ACC112 (cell line): ENCODE measurements around the gene ASAH2.

ENCODE experiments used
- H2AFZ ChIP-seq: fragments of 200-600 bp; sonication (generic); one replicate; pipeline ENCODE4 v1.6.0; 2017; ENCODE audit warnings: antibody characterized with exemption, low read length; ENCODE audit not compliant: unreplicated experiment
- H3K27ac ChIP-seq: fragments of 200-600 bp; sonication (generic); 2 replicates; pipeline ENCODE4 v1.5.1; 2014; ENCODE audit warnings: low read depth, mild to moderate bottlenecking, antibody characterized with exemption, low read length, moderate library complexity
- H3K27me3 ChIP-seq: fragments of 200-600 bp; sonication (generic); 2 replicates; pipeline ENCODE4 v1.6.1; 2014; ENCODE audit warnings: mild to moderate bottlenecking, antibody characterized with exemption, low read length, moderate library complexity, mixed read lengths; ENCODE audit not compliant: insufficient read depth
- H3K36me3 ChIP-seq: fragments of 200-600 bp; sonication (generic); 2 replicates; pipeline ENCODE4 v1.6.1; 2016; ENCODE audit warnings: mild to moderate bottlenecking, antibody characterized with exemption, low read length, moderate library complexity, mixed read lengths; ENCODE audit not compliant: insufficient read depth
- H3K4me1 ChIP-seq: fragments of 200-600 bp; sonication (generic); one replicate; pipeline ENCODE4 v1.6.1; 2016; ENCODE audit warnings: low read length, mixed read lengths; ENCODE audit not compliant: insufficient read depth, unreplicated experiment, control insufficient read depth
- H3K4me3 ChIP-seq: fragments of 200-600 bp; sonication (generic); 2 replicates; pipeline ENCODE4 v1.5.1; 2014; ENCODE audit warnings: mild to moderate bottlenecking, low read depth, low read length
- H3K79me2 ChIP-seq: fragments of 200-600 bp; sonication (generic); one replicate; pipeline ENCODE4 v1.6.0; 2016; ENCODE audit warnings: low read length; ENCODE audit not compliant: control insufficient read depth, unreplicated experiment, insufficient read depth

The ASAH2 gene

DNA sequence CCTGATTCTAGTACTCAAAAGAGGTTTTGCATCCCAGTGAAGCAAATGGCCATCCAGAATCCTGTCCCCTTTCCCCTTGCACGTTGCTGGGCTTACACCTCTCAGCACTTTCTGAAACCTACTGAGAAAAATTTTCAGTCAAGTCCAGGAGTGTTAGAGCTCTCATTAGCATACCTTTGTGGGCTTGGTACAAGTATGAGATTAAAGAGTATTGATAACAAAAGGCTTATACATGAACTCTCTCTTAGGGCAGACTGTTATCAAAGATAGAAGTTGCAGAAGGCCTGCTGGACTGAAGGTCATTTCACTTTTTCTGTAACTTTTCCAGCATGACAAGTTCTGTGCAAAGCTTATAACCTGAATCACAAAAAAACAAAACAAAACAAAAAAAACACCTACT lies at the start of gene ASAH2:
ASAH2 (minus strand) TSS at position 123 of the 400 bp plus-strand sequence. CDS start 2,906 bp downstream, outside the sequence.
- H2AFZ ChIP-seq, result no peak within 1 kb of the TSS
- no peak within 1 kb of the TSS for H3K27ac ChIP-seq

DNA sequence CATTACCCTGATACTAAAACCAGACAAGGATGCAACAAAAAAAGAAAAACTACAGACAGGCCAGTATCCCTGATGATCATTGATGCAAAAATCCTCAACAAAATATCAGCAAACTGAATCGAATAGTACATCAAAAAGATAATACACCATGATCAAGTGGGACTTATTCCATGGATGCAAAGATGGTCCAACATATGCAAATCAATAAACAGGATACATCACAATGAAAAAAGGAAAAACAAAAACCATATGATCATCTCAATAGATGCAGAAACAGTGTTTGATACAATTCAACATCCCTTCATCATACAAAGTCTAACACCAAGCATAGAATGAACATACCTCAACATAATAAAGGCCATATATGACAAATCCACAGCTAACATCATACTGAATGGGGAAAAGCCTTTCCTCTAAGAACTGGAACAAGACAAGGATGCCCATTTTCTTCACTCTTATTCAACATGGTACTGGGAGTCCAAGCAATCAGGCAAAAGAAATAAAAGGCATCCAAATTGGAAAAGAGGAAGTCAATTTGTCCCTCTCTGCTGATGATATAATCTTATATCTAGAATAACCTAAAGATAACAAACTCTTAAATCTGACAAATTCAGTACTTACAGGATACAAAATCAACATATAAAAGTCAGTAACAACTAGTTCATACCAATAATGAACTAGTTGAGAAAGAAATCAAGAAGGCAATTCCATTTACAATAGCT lies 48.8 kb upstream of the ASAH2 start:
- Histone ChIP-seq H3K4me1 (no peaks in the 10 kb centered on the region), H3K36me3 (no peaks in the 10 kb centered on the region), H3K27me3 (no peaks in the 10 kb centered on the region), H3K4me3 (no peak overlapping the region), H2AFZ (no peak overlapping the region), H3K27ac (no peak overlapping the region), H3K79me2 (no peaks in the 10 kb centered on the region)

More for the DNA sequence above, at the start of gene ASAH2:
- Histone ChIP-seq H3K4me1 (no peaks in the 10 kb centered on the region), H3K36me3 (no peaks in the 10 kb centered on the region), H3K79me2 (no peaks in the 10 kb centered on the region), H3K4me3 (no peak within 1 kb of the TSS), H3K27me3 (peaks cover 78% of the 10 kb centered on the region)

DNA sequence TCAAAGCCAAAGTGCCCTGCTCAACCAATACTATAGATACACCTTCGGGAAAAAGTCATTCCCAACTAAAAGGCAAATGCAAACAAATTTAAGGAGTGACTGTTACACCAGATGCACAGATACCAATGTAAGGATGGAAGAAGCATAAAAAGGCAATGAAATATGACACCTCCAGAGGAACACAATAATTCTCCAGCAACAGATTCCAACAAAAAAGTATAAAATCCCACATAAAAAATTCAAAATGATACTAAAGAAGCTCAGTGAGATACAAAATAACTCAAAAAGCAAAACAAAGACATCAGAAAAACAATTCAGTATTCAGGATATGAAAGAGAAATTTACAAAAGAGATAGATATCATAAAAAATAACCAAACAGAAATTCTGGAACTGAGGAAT lies 44.1 kb upstream of the ASAH2 start:
- Histone ChIP-seq H3K4me1 (no peaks in the 10 kb centered on the region), H2AFZ (no peak overlapping the region), H3K79me2 (no peaks in the 10 kb centered on the region), H3K36me3 (no peaks in the 10 kb centered on the region), H3K27ac (no peak overlapping the region), H3K4me3 (no peak overlapping the region), H3K27me3 (no peaks in the 10 kb centered on the region)

DNA sequence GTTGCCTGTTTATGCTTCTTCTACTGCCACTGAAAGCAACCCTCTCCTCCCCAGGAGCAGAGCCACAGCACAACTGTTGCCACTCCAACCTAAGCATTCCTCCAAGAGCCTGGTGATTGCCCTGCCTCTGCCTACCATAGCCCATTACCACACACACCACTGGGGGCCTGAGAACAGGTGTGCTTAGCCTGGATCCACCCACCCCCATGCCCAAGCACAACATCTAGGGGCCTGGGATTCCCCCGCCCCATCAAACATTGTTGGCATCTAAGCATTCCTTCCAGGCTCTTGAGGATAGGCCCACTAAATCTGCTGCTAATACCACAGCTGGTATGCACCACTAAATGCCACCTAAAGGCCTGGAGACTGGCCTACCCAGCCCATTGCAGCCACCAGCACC lies 43.3 kb upstream of the ASAH2 start:
- Histone ChIP-seq H3K27me3 (no peaks in the 10 kb centered on the region), H3K36me3 (no peaks in the 10 kb centered on the region), H2AFZ (no peak overlapping the region), H3K79me2 (no peaks in the 10 kb centered on the region), H3K4me3 (no peak overlapping the region), H3K4me1 (no peaks in the 10 kb centered on the region), H3K27ac (no peak overlapping the region)

DNA sequence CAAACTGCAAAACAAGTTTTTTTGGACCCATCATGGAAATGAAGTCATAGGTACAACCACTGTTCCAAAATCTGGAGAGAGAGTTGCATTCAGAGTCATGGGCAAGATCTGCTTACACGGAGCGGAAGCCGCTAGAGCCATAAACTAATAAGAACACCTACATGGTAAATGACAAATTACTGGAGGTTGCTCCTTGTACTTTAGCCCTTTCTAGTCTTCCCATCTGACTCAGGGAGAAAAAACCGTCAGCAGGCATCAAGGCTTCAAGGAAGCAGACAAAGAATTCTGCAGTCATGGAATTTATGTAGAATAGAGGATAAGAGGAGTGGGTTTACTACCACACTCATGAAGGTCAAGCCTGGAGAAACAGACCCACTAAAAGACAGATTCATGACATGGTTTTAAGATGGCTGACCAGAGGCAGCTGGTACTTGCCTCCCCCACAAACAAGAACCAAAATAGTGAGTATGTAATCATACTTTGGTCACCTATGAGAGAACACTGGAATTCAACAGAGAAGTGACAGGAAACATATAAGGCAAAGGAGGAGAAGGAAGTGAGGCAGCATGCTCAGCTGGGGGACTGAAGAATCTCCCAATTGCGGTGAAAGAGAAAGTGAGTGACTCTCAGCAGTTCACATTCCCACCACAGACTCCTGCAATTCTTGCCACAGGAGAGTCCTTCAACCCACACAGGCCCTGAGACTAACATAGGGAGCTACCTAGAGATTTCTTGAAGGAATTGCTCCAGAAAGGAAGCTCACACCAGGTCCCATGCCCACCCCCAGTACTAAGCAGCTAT lies 42.4 kb upstream of the ASAH2 start:
- no peak overlapping the region for H2AFZ ChIP-seq
- no peaks in the 10 kb centered on the region for H3K79me2 ChIP-seq
- no peaks in the 10 kb centered on the region for H3K4me1 ChIP-seq
- H3K27ac ChIP-seq, result no peak overlapping the region
- H3K4me3 ChIP-seq, result no peak overlapping the region
- H3K27me3 ChIP-seq, result no peaks in the 10 kb centered on the region
- H3K36me3 ChIP-seq, result no peaks in the 10 kb centered on the region

DNA sequence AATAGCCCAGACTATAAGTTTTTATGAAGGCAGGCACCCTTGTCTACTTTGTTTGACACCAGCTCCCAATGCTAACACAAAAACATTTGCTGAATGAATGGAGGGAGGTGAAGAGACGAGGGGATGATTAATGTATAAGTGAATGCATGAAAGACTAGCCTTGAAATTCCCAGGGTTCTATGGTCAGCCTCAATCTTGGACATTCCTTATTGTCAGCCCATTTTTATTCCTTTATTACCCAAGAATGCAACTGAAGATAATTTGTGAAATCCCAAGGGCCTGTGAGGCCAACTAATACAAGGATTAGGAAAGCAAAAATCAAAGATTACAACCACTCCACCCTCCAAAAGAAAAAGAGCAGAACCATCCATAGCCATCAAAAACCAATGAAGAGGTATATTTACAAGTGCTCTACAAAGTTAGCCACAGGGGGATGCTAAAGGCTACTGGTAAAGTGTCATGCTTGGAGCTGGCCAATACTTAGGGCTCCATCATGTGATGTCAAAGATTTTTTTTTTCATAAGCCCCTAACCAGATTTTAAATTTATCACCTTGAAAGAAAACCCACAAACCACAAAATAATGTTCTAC lies 40.0 kb upstream of the ASAH2 start:
- H3K27me3 ChIP-seq, result no peaks in the 10 kb centered on the region

DNA sequence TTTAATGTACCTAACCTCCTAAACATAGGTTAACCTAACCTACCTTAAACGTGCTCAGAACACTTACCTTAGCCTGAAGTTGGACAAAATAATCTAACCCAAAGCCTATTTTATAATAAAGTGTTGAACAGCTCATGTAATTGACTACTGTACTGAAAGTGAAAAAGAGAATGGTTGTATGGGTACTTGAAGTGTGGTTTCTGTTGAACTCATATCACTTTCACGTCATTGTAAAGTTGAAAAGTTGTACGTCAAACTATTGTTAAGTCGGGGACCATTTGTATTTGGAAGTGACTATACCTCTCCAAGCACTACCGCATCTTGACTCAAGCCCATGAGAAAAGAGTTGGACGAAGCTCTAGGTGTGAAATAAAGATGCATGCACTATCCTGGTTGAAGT lies 37.9 kb upstream of the ASAH2 start:
- Histone ChIP-seq H3K4me3 (no peak overlapping the region), H3K4me1 (peaks cover 8% of the 10 kb centered on the region), H3K79me2 (no peaks in the 10 kb centered on the region), H3K27me3 (no peaks in the 10 kb centered on the region), H3K27ac (no peak overlapping the region), H3K36me3 (no peaks in the 10 kb centered on the region), H2AFZ (no peak overlapping the region)

More for the DNA sequence above, 40.0 kb upstream of the ASAH2 start:
- Histone ChIP-seq H3K79me2 (no peaks in the 10 kb centered on the region), H2AFZ (no peak overlapping the region), H3K4me3 (no peak overlapping the region), H3K4me1 (peaks cover 6% of the 10 kb centered on the region), H3K36me3 (no peaks in the 10 kb centered on the region), H3K27ac (no peak overlapping the region)

DNA sequence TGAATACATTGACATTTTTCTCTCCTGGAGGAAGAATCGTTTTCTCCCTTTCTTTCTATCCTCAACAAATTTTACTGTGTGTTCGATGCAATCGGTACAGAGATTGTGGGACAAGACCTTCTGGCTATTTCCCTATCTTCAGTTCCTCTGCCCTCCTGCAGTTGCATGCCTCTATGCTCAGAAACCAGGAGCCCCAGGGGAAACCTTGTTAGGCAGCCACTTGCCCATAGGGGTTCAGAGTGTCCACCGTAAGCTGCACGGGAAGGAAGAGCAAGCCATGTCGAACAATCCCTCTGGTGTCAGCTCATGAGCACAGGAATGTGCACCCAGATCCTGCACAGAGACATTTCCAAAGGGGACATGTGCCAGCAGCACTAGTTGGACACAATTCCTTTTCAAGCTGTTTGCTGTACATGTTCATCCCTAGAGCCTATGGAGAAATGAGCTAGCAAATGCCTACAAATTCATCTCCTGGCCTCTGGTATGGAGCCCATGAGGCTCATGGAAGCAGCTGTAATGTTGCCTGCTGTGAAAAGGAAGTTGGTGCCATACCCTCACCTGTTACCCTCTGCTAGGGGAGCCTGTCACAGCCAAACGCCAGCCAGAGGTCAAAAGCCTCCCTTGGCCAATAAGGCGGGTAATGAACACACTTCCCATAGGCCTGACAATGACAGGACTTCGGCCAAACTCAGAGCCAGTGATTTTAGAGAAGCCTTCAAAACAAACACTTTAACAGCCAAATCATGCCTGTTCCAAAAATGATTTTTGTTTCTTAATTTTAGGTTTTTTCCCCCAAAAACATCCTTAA lies 35.9 kb upstream of the ASAH2 start:
- Histone ChIP-seq H3K27ac (no peak overlapping the region), H3K79me2 (no peaks in the 10 kb centered on the region), H3K4me1 (peaks cover 8% of the 10 kb centered on the region), H3K36me3 (no peaks in the 10 kb centered on the region), H2AFZ (no peak overlapping the region), H3K27me3 (peaks cover 6% of the 10 kb centered on the region; the same call in 1 of the 2 replicates), H3K4me3 (no peak overlapping the region)

DNA sequence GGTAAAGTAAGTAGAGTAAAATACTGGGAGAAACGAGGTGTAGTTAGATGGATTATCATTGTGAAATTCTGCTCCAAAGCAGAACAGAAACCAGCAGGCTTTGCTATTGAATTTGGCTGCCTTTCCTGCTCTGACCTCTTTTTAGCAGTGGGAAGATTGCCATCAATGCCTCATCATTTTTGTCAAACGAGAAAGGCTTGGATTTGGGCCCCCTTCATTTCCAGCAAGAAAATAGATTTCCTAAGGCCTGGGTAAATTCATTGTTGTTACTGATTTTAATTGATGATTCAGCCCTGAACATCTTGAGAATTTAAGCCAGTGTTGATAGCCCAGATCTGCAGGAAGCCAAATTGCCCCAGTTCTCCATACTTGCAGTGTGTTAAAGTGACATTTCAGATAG lies 35.2 kb upstream of the ASAH2 start:
- Histone ChIP-seq H3K27ac (no peak overlapping the region), H3K79me2 (no peaks in the 10 kb centered on the region), H3K4me3 (no peak overlapping the region), H3K36me3 (no peaks in the 10 kb centered on the region), H2AFZ (no peak overlapping the region), H3K4me1 (peaks cover 8% of the 10 kb centered on the region), H3K27me3 (peaks cover 9% of the 10 kb centered on the region; the same call in 1 of the 2 replicates)

DNA sequence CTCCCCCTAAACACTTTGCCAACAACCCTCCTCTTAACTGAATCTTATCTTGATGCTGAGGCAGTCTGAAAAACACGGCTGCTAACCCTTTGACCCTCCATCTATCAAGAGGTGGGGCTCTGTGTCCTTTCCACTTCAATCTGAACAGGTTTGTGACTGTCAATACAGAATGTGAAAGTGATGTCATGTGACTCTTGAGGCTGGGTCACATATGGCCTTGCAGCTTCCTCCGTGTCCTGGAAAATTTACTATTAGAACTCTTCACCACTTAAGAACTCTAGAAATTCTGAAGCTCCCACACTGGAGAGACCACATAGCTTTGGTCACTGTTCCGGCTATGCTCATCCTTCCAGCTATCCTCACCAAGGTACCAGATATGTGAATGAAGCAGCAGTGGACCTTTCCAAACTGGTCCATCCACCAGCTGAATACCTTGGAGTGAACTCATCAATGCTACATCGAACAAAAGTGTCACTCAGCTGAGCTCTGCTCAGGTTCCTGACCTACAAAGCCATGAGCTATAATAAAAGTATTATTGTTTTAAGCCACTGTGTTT lies 30.7 kb upstream of the ASAH2 start:
- Histone ChIP-seq H3K27me3 (peaks cover 31% of the 10 kb centered on the region), H3K36me3 (no peaks in the 10 kb centered on the region), H3K79me2 (no peaks in the 10 kb centered on the region), H3K4me3 (no peak overlapping the region), H3K27ac (no peak overlapping the region), H2AFZ (no peak overlapping the region), H3K4me1 (peaks cover 8% of the 10 kb centered on the region)
